ENCODE results near the gene BOD1L1.

BOD1L1 gene

DNA sequence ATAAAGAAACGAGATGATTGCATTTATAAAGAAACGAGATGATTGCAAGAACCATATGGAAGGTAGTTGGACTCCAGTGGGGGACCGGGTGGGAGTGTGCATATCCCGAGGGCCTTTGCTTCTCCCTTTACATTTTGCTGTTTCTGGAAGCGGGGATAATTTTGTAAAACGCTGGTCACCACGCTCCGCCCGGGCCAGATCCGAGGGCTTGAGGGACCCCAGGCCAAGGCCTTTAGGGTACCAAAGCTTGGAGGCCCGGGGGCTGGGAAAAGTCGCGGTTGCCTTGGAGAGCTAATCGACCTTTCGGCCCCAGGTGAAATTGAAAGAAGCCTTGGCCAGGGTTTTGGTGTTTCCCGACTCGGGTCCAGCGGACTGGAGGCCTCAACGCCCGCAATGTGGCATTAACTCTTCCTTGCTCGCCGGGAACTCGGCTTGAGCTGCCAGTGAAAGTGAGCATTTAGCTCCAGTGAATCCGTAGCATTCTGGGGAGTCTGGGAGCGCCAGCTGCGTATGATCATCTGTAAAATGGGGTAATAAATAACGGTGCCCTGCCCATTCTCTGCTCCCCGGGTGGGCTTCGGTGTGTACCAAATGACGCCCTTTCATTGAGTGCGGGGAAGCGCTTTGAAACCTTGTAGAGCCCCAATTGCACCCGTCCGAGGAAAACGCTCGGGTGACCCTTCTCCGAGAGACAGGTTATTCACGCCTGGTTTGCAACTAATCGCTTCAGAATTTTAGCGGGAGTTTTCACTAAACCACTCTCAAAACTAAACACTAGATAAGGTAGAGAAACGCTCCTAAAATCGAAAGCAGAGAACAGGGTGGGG, 87.7 kb downstream of the BOD1L1 start:
- no peak overlapping the region for H3K4me3 ChIP-seq (replicated peaks; ENCODE audit: low read depth, low read length)
- no peak for DNase-seq (ENCODE audit: low read depth)
- no peak for TF ChIP-seq CTCF (IDR thresholded peaks at IDR 0.05; ENCODE audit: low read length, missing control alignments)

GRCh38 chr4:13539047-13539618, 88.4 kb downstream of the BOD1L1 start:
- no peak overlapping the region for H3K4me3 ChIP-seq (replicated peaks; ENCODE audit: low read depth, low read length)
- TF ChIP-seq CTCF (IDR thresholded peaks at IDR 0.05; ENCODE audit: low read length, missing control alignments) = no peak
- no peak for DNase-seq (ENCODE audit: low read depth)

DNA sequence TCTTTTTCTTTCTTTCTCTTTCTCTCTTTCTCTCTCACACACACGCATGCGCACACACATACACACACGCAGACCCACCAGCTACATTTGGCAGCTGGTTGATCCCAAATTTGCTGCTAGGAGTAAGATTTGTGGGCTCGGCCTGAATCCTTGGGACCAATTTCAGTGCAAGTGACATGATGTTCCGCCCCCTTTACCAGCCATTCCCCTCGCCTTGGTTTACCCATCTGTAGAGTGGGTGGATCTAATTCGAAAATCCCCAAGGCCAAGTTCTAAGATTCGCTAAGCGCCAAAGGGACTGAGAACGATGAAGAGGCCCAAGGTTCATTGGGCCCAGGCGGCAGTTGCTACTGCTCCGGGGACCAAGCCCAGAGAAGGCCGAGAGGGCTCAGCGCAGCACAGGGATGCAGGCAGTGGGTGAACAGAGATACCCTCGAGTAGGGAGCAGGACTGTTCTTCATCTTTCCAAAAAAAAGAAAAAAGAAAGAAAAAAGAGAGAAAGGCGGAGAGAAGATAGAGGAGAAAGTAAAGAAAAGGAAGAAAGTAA, 89.0 kb downstream of the BOD1L1 start:
- no peak overlapping the region for H3K4me3 ChIP-seq (replicated peaks; ENCODE audit: low read depth, low read length)
- no peak for TF ChIP-seq CTCF (IDR thresholded peaks at IDR 0.05; ENCODE audit: low read length, missing control alignments)
- no peak for DNase-seq (ENCODE audit: low read depth)

DNA sequence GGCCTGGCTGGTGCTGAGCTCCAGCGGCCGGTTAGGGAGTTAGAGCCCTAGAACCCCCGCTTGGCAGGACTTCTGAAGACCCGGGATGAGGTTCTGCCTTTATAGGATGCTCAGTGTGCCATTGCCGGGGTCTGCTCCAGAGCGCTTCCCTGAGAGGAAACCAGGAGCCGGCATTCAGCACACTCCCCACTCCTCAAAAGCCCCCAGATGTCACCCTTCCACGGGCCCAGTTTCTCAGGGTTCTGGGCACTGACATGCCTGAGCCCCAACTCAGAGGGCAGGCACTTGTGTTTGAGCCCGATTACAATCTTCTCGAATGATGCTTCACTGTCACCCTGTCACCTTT, 89.7 kb downstream of the BOD1L1 start:
- TF ChIP-seq CTCF (IDR thresholded peaks at IDR 0.05; ENCODE audit: low read length, missing control alignments) = no peak
- no peak for DNase-seq (ENCODE audit: low read depth)
- no peak overlapping the region for H3K4me3 ChIP-seq (replicated peaks; ENCODE audit: low read depth, low read length)

- no peak for TF ChIP-seq CTCF (IDR thresholded peaks at IDR 0.05; ENCODE audit: low read length, missing control alignments)
- DNase-seq (ENCODE audit: low read depth) = no peak
- H3K4me3 ChIP-seq (replicated peaks; ENCODE audit: low read depth, low read length) = no peak overlapping the region
Measured at GRCh38 chr4:13537011-13537831, 90.3 kb downstream of the BOD1L1 start.

DNA sequence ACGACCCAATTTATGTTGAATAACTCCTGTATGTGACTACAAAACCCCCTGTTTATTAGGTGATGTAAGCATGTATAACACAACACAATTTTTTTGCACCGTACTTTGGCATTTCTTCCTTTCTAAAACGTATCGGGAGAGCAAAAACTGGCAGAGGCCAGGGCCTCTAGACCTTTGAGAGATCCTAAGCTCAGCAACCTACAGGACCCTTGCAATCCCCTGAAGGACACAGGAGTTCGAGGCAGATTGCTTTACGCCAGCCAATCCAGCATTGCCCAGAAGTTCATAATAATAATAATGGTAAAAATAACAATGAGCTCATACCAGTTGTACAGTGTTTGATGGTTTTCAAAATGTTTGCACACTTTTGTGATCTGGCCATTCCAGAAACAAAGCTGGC, 90.9 kb downstream of the BOD1L1 start:
- DNase-seq (ENCODE audit: low read depth) = no peak
- no peak overlapping the region for H3K4me3 ChIP-seq (replicated peaks; ENCODE audit: low read depth, low read length)
- no peak for TF ChIP-seq CTCF (IDR thresholded peaks at IDR 0.05; ENCODE audit: low read length, missing control alignments)

All from fibroblast of pulmonary artery (primary cell).